ENCODE measurements around the gene C5orf47.

The C5orf47 gene, protein sequence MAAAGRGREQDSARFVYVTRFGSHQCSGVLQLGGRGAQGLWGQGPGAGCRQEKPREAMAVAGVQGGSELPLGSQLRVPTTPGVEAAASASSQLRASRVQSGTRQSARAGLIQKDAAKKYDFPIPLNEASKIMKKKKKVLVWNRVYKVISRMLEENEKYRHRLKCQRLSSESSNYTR

DNA sequence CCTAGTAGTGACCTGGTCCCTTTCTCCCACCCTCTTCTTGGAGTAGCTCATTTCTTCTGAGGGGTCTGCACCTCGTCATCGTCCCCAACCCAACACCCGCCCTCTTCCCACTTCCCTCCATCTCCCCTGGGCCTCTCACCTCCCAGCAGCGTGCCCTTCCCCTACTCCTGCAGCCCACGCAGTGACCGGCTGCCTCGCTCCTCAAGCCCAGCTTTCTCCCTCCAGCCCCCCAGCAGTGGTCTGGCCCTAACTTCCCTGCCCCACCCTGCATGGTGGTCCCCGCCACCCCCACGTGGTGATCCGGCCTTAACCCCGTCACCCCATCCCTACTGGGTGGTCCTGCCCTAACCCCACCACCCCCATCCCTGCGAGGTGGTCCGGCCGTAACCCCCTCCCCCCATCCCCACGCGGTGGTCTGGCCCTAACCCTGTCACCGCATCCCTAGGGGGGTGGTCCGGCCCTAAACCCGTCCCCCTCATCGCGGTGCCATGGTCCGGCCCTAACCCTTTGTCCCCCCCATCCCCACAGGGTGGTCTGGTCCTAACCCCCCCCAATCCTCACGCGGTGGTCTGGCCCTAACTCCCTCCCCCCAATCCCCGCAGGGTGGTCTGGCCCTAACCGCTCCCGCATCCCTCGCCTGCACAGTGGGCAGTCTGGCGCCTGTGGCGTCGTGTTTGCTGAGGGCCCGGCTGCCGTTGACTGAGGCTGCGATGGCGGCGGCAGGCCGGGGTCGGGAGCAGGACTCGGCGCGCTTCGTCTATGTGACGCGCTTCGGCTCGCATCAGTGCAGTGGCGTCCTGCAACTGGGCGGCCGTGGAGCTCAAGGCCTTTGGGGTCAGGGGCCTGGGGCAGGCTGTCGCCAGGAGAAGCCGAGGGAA is at the start of gene C5orf47:
TSS of gene C5orf47 (plus strand) at position 617 of the 878 bp plus-strand sequence. CDS start at position 711, 94 bp downstream.
- no peak for DNase-seq (ENCODE audit: low read depth, low spot score)

GRCh38 chr5:173940269-173940668 is 48.7 kb upstream of the C5orf47 start:
- no peak for DNase-seq (ENCODE audit: low read depth, low spot score)

GRCh38 chr5:173941102-173941501 is 47.9 kb upstream of the C5orf47 start:
- DNase-seq (ENCODE audit: low read depth, low spot score): no peak

- DNase-seq (ENCODE audit: low read depth, low spot score): no peak
These were observed 47.1 kb upstream of the C5orf47 start for GRCh38 chr5:173941758-173942401.

DNA sequence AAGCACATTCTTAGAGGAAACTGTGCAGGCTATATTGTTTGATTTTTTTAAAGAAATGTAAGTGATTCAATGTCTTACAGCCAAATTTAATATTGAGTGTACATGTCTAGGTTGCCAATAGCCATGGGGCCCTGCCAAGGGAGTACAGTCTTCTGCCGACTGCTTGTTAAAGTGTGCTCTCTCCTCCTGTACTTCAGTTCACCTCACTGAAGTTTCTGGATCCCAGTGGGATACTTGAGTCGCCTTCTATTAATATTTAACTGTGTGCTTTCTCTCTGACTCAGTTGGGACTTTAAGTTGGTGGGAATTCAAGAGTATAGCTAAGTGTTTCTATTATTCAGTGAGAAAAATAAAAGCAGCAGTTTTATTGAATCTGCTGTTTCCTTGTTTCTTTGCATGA is 44.5 kb upstream of the C5orf47 start:
- DNase-seq (ENCODE audit: low read depth, low spot score): no peak

DNA sequence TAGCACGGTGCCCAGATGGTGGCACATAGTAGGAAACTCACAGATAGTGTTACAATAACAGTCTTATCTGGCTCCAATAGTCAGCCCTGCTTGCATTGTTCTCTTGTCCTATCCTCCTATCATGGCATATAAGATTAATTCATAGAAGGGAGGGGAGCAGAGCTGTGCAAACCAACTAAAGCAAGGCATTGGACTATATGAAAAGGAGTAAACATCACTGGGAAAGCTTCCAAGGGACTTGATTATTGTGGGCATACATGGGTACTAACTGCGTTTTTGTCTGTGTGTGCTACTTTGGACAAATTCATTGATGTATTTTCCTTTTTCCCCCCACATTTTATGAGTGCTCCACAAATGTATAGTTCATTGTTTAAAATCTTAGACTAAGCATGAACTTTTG is 43.8 kb upstream of the C5orf47 start:
- no peak for DNase-seq (ENCODE audit: low read depth, low spot score)

DNA sequence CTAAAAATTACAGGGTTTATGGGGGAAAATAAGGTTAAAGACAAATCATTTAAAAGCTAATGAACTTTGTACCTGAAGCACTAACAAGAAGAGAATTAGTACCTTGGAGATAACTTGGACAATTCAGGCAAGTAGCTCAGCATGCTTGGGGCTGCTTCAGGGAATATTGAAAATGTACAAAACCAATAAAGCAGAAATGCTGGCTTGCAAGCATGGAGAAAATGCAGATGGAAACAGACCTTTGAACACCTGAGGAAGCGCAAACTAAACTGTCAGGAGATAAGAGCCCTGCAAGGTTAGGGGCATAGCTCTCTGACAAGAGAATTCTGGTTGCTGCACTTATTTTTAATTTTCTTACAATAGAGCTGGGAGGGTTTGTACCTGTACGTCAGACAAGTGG is 42.6 kb upstream of the C5orf47 start:
- no peak for DNase-seq (ENCODE audit: low read depth, low spot score)

- no peak for DNase-seq (ENCODE audit: low read depth, low spot score)
These were observed 38.1 kb upstream of the C5orf47 start for GRCh38 chr5:173950829-173951228.

GRCh38 chr5:173953528-173954090 is 35.4 kb upstream of the C5orf47 start:
- no peak for DNase-seq (ENCODE audit: low read depth, low spot score)

DNA sequence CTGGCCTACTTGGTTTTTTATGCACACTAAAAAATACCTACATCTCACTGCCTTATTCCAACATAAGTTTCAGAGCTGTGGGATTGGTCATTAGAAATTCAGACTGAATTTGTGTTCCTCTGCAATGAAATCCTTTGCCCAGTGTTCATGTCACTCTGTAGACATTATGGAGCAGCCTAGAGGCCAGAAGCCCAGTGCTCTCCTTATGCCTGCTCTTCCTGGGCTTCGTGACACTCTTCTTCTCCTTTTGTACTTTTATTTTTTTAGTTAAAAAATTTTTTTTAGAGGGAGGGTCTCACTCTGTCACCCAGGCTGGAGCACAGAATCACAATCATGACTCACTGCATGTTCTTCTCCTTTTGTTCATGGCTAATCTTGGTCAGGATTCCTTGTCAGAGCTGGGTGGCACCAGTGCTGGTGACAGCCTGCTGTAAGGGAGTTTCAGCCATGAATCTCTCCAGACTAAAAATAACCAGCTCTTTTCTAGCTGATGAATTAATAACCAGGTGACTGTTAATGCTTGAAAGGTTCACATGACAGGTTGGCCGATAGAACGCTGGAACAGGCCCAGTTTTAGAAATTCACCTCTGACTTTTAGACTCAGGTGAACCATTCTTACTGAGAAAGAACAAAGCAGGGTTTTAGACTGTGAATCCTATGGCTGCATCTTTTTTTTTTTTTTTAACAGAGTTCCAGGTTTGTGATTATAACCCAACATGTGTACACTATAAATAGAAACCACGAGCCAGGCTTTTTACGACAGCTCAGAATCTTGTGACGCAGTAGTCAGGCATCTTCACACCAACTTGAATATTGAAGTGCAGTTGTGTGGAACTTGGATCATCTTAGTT is 34.1 kb upstream of the C5orf47 start:
- DNase-seq (ENCODE audit: low read depth, low spot score): no peak

GRCh38 chr5:173960986-173961385 is 28.0 kb upstream of the C5orf47 start:
- DNase-seq (ENCODE audit: low read depth, low spot score): no peak

DNA sequence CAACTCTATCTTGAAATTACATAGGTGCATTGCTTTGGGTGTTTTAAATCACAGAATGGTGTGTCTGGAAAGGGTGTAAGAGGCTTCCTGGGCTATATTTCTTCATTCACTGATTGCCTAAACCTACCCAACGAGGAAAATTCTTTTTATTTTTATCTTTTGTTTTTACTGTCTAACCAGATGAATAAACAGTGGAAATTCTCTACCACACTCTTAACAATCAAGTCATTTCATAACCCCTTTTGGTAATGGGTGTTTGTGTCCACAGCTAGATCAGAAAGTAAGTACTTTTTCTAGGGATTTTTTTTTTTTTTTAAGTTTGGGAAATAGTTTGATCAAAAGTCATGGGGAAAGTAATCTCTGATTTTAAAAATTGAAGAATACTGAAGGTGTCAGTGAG is 27.6 kb upstream of the C5orf47 start:
- no peak for DNase-seq (ENCODE audit: low read depth, low spot score)

DNA sequence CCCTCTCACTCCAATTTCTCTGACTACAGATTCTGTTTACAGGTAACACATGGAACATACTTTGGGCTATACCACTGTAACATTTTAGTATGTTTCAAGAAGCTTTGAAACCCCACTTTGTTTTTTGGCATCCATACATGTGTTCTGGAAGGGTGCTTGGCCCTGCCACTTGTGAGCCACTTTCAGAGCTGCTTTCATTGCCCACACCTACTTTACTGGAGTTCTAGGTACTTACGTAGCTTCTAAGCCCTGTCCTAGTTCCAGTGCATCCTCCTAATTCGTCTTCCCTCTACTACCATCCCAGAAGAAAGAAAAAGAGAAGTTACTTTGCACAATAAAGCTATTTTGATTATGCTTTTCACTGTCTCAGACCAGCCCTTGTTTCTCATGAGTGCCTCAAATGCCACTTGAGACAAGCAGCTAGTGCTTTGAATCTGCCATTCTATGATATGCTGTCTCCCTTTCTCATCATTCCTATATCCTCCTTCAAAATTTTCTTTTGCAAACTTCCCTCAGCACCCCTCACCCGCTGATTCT is 26.5 kb upstream of the C5orf47 start:
- DNase-seq (ENCODE audit: low read depth, low spot score): no peak

GRCh38 chr5:173963182-173963838 is 25.7 kb upstream of the C5orf47 start:
- no peak for DNase-seq (ENCODE audit: low read depth, low spot score)

DNA sequence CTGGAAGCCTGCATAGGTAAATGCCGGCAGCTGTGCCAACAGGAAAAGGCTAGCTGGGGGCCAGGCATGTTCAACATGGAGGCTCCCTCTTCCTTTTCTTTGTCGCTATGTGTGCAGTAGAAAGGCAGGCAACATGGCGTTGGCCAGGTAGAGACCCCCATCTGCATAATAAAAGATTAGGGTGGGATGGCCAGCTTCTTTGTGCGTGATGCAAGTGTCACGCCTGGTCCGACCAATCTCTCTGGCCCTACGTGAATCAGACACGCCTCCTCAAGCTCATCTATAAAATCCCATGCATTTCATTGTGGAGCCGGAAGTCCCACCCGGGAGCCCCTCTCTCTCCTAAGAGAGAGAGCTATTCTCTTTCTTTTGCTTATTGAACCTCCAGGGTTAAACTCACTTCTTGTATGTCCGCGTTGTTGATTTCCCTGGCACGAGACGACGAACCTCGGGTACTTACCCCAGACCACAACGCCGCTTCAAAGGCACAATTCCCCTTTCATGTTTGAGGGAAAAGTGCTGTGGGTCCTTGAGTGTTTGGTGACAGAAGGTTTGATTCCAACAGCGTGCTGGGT is 25.0 kb upstream of the C5orf47 start:
- DNase-seq (ENCODE audit: low read depth, low spot score): no peak

DNA sequence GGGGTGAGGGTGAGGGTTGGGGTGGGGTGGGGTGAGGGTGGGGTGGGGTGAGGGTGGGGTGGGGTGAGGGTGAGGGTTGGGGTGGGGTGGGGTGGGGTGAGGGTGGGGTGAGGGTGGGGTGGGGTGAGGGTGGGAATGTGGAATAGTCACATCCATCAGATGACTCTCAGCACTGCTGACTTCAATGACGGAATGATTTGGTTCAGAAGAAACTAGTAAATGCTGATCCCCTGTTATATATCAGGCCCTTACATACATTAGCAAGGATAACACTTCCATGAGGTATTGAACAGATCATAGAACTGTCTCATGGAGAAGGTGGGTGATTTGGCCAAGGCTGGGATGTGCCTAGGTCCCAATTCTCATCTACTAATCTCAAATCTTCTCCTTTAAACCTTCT is 24.5 kb upstream of the C5orf47 start:
- DNase-seq (ENCODE audit: low read depth, low spot score): no peak

GRCh38 chr5:173967241-173967640 is 21.7 kb upstream of the C5orf47 start:
- no peak for DNase-seq (ENCODE audit: low read depth, low spot score)

DNA sequence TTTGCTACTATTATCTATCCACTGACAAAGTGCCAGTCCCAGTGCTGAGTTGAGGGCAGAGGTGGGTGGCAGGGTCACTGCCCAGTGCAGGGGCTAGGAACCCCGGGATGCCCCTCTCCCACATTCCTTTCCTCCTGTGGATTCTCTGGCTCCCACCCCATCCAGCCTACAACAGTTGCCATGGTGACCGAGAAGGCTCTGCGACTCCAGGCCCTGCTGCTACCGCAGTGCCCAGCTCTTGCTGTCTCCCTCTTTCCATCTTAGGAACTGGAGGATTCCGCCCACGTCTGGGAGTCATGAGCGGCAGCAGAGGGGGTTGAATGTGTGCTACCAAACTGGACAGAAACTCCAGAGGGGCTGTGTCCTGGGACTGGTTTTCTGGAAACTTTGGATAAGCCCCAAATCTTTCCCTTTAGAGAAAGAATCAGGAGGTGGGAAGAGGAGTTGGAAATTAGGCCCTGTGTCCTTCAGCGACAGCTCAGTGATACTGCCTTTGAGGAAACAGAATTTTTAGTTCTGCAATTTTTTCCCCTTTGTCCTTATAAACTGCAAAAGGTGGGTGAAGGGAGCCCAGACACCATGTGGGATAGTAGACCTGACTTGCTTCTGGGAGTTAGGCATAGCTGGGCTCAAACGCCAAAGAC is 20.7 kb upstream of the C5orf47 start:
- DNase-seq (ENCODE audit: low read depth, low spot score): no peak

DNA sequence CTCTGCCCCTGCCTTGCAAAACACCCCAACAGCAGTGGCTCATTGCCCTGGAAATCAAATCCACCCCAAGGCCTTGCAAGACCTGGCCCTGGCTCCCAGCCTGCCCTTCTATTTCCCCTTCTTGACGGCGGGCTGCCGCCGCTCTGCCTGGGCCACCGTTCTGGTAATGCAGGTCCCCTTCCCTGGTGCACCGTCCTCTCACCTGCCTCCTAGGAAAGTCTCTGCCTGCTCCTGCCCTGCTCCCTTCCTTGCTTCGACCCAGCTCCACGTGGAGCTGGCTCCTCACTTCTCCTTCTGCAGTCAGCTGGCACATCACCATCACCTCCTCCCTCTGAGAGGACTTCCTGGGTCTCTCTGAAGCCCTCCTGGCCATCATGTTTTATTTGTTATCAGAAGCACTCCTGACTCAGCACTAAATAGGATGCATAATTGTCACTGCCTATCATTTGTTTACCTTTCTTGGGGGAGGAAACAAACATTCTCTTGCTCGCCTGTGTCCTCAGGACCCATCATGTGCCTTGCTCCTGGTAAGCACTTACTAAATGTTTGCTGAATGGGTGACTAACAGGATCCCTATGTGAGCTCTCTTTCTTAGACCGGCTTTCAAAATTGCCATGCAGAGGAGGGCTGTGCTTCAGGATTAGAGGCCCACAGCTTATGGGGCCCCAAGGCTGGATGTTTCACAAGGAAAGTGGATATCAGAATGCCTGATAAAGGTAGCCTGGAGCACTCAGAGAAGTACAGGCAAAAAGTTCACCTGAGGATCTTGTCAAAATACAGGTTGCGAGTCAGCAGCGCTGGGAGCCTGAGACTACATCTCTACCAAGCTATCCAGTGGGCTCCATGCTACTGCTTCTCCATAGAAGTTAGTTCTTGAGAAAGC is 19.6 kb upstream of the C5orf47 start:
- DNase-seq (ENCODE audit: low read depth, low spot score): no peak

All from activated CD4-positive, CD25-positive, alpha-beta regulatory T cell treated with anti-CD3 and anti-CD28 coated beads, Interleukin-2, amount 50 U/mL, for 16 hours (primary cell).